Heart right ventricle (tissue), 16 donors: ENCODE results near the gene RPRD2. TPM values are rescaled to one million over a fixed set of nuclear protein-coding genes. Genes with fewer than 3 reads are reported as not detected.

Experiments
- ATAC-seq, 8 donors: fragments of 200-7000 bp; cut with Tn5 transposase; one replicate each; pipeline ENCODE4 v1.9.1; 2020; ENCODE audit warnings: mild to moderate bottlenecking in 8 of 8, moderate library complexity in 8 of 8, moderate number of reproducible peaks in 1 of 8
- DNase-seq, 2 donors: peaks; one replicate each; pipeline ENCODE4 v3.0.0-alpha.2; 2020
- H3K27ac ChIP-seq, 10 donors: fragments of 200-600 bp; sonication (generic) in 2 of 10; one replicate each; pipeline versions ENCODE4 v1.5.0 to v1.8.0; 2020 to 2022; ENCODE audit warnings: mild to moderate bottlenecking in 3 of 10
- H3K27me3 ChIP-seq, 7 donors: fragments of 200-600 bp; one replicate each; pipeline ENCODE4 v1.8.0; 2021 to 2022; ENCODE audit warnings: mild to moderate bottlenecking in 2 of 7
- H3K36me3 ChIP-seq, 9 donors: fragments of 200-600 bp; sonication (generic) in 1 of 9; one replicate each; pipeline versions ENCODE4 v1.5.0 to v1.8.0; 2020 to 2022; ENCODE audit warnings: mild to moderate bottlenecking in 2 of 9
- H3K4me1 ChIP-seq, 9 donors: fragments of 200-600 bp; sonication (generic) in 1 of 9; one replicate each; pipeline versions ENCODE4 v1.5.0 to v1.8.0; 2020 to 2022; ENCODE audit warnings: mild to moderate bottlenecking in 4 of 9
- H3K4me3 ChIP-seq, 10 donors: fragments of 200-600 bp; sonication (generic) in 2 of 10; one replicate each; pipeline versions ENCODE4 v1.5.0 to v1.8.0; 2020 to 2022; ENCODE audit warnings: mild to moderate bottlenecking in 7 of 10, moderate library complexity in 2 of 10
- H3K9me3 ChIP-seq, 11 donors: fragments of 200-600 bp in 10 of 11; sonication (generic) in 2 of 11; one replicate each; pipeline versions ENCODE4 v1.5.0 to v1.8.0; 2013 to 2022; ENCODE audit warnings: mild to moderate bottlenecking in 2 of 11, control low read depth in 1 of 11, moderate library complexity in 1 of 11
- CTCF ChIP-seq, 9 donors: fragments of 200-600 bp; sonication (generic) in 2 of 9; IDR thresholded peaks; one replicate each; pipeline versions ENCODE4 v1.5.0 to v1.8.0; 2021 to 2022; ENCODE audit warnings: antibody characterized with exemption in 9 of 9, mild to moderate bottlenecking in 5 of 9, moderate library complexity in 1 of 9
- WGBS, 2 donors: extraction: QIAGEN DNeasy Blood & Tissue Kit; methylation state at CpG; one replicate each; pipeline ENCODE4 v1.1.7; 2013; ENCODE audit warnings: inconsistent platforms in 1 of 2; 5-methylcytosine and 5-hydroxymethylcytosine counted together
- intact Hi-C, 10 donors: fragments of 100-400 bp; cut with DNase I; formaldehyde crosslinking; loops; one replicate each; pipeline versions ENCODE4 v1.11.1 to v1.14.2; 2022
- polyA plus RNA-seq, 2 donors: library from polyadenylated mRNA; stranded (reverse); fragments of 200-250 nt; gene quantifications; one replicate each; pipeline ENCODE4 v1.2.3, GENCODE V29; 2013
- total RNA-seq, 10 donors: library from RNA; stranded (reverse); fragmentation: NEBNext Ultra II Directional in 3 of 10; extraction: Animal tissue kit (Norgen Biotek cat#: 25700) in 3 of 10; gene quantifications; one replicate each; pipeline versions ENCODE4 v1.2.1 to v1.2.4, GENCODE V29; 2021 to 2023
- donor health status: Arrhythmogenic right ventricular cardiomyopathy.
- donor health status: ischemic (EF 13 %, LVEDD 7.1; RV severe dilation, severe dysfunction).
- donor health status: healthy with polysubstance abuse.
- donor health status: DM: no; HTN: yes; CAD: no.
- donor health status: DM: no; HTN: no; CAD: no.
- donor health status: ischemic (EF 25% LVEDD 6.9; RV normal size, moderate dysfunction).
- donor health status: ischemic (EF 25% LVEDD 5.7; RV mildly dilated, moderate dysfunction).
- donor health status: healthy.
- donor health status: DM: yes; HTN: yes; CAD: no.
- donor health status: Ischemic cardiomyopathy.
- donor health status: ischemic (EF 35%, LVEDD 5.7; RV mildly dilated, moderate dysfunction).
- donor health status: nonischemic (EF 11% LVEDD 7.7; RV severe dilation, severe dysfunction).
- donor health status: DM: yes; HTN: yes; CAD: no.
- donor health status: PGD.
- donor health status: ischemic (EF 29% LVEDD 5.4; RV normal size, mild dysfunction).
- donor health status: nonischemic (EF 23%, LVEDD 6.1; RV moderate dilation, normal function).

The RPRD2 gene
- total and polyA plus RNA-seq, 12 donors = 4.0 to 34.5 (median 27.9) TPM

DNA sequence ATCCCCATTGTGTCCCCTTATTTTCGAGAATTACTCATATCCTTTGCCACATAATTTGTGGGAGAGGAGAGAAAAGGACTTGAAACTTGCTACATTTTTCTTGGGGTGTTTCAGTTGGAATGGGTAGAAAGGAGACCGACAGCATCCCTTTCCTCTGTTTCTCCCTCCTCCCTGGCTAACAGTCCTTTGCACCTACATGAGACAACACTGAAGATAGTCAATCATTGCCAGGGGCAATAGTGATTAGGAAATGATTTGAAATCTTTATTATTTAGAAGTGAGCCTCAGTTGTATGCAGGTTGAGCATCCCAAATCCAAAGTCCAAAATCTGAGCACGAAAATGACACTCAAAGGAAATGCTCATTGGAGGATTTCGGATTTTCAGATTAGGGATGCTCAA lies 115.4 kb downstream of the RPRD2 start:
- Histone ChIP-seq H3K4me1 (peaks cover 4 to 24% (median 13%) of the 10 kb centered on the region in 9 donors), H3K27ac (no peak overlapping the region), H3K36me3 (peaks cover 0 to 3% (median 0%) of the 10 kb centered on the region in 9 donors), H3K27me3 (no peaks in the 10 kb centered on the region), H3K4me3 (no peak overlapping the region), H3K9me3 (no peaks in the 10 kb centered on the region)
- ATAC-seq (no peak), DNase-seq (no peak)
- no peak for TF ChIP-seq CTCF (IDR thresholded peaks at IDR 0.05)
- intact Hi-C loops = loop anchor here in 2 of 10 donors (5.0 to 10.0 kb wide), 2 partner anchors 53 to 55 kb away; no protein-coding TSS in a partner anchor
- whole genome bisulfite sequencing, 2 donors = 71 to 82% methylated on average over 4 of the region's 4 CpGs

DNA sequence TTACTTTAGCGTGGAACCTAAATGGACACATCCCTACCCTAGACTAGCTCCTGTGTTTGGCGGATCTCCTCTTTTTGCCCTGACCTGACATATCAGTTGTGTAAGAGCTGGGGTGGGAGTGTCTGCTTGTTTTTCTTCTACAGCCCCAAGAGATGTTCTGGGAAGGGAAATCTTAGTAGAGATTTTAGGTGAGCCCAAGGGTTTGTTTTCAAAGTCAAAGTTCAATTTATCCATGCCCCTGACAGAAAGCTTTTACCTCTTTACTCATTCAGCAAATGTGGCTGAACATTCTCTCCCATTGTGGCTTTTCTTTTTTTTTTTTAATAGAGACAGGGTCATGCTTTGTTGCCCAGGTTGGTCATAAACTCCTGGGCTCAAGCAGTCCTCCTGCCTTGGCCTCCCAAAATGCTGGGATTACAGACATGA lies 116.0 kb downstream of the RPRD2 start:
- 67 to 71% methylated on average over 2 of the region's 2 CpGs for WGBS, 2 donors
- intact Hi-C loops = loop anchor here in 2 of 10 donors (5.0 to 10.0 kb wide), 2 partner anchors 52 to 55 kb away; no protein-coding TSS in a partner anchor
- ATAC-seq (no peak), DNase-seq (no peak)
- no peak overlapping the region for H3K27ac ChIP-seq
- no peak overlapping the region for H3K4me3 ChIP-seq
- H3K27me3 ChIP-seq = no peaks in the 10 kb centered on the region
- H3K9me3 ChIP-seq = no peaks in the 10 kb centered on the region
- TF ChIP-seq CTCF (IDR thresholded peaks at IDR 0.05) = no peak
- peaks cover 4 to 21% (median 13%) of the 10 kb centered on the region in 9 donors for H3K4me1 ChIP-seq
- no peaks in the 10 kb centered on the region for H3K36me3 ChIP-seq

DNA sequence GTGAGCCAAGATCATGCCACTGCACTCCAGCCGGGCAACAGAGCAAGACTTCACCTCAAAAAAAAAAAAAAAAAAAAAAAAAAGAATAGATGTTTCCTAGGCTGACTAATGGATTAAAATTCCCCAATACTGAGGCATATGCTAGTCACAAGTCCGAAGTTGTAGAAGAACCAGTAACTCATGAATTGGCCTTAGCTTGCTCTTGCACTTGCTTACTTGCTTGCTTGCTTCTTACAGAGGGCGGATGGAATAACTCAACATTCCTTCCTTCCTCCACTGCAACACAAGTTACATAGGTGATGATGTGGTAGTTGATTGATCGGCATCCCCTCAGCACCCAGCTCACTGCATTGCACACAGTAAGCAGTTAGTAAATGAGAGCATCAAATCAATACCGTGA lies 120.5 kb downstream of the RPRD2 start:
- intact Hi-C loops = no loop called here
- 65 to 70% methylated on average over 5 of the region's 5 CpGs for whole genome bisulfite sequencing, 2 donors
- H3K4me1 ChIP-seq = peaks cover 6 to 15% (median 10%) of the 10 kb centered on the region in 9 donors
- H3K4me3 ChIP-seq = no peak overlapping the region
- no peak overlapping the region for H3K27ac ChIP-seq
- no peak for ATAC-seq
- no peak for TF ChIP-seq CTCF (IDR thresholded peaks at IDR 0.05)
- peaks cover 0 to 9% (median 0%) of the 10 kb centered on the region in 9 donors for H3K36me3 ChIP-seq
- H3K9me3 ChIP-seq = no peaks in the 10 kb centered on the region
- DNase-seq = no peak
- no peaks in the 10 kb centered on the region for H3K27me3 ChIP-seq

DNA sequence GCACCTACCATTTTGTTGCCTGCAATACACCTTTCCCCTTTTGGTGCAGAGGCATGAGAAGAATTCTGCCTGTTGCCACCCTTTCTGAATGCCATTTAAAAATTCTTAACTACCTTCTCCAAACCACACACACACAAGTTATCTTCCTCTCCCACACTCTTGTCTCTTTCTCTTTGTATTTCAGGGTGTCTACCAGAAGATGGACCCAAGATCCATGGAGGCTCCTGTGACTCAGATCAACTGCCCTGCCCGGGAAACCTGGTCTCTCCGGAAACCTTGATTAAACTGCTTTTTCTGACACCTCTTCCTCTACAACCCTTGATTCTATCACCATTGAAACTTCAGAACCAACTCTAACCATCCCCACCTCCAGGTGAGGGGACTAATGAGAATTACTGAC lies 120.9 kb downstream of the RPRD2 start:
- peak in 2 of 9 donors; percentile 9 to 27 for TF ChIP-seq CTCF (IDR thresholded peaks at IDR 0.05)
- no peak overlapping the region for H3K4me3 ChIP-seq
- peaks cover 0 to 14% (median 0%) of the 10 kb centered on the region in 9 donors for H3K36me3 ChIP-seq
- DNase-seq = no peak
- 16 to 20% methylated on average over 2 of the region's 2 CpGs for WGBS, 2 donors
- H3K27ac ChIP-seq = no peak overlapping the region
- ATAC-seq = no peak
- intact Hi-C loops = no loop called here
- H3K9me3 ChIP-seq = no peaks in the 10 kb centered on the region
- peaks cover 6 to 15% (median 10%) of the 10 kb centered on the region in 9 donors for H3K4me1 ChIP-seq
- no peaks in the 10 kb centered on the region for H3K27me3 ChIP-seq
